H1 (cell line): ENCODE measurements around the gene GATA1. TPM values are rescaled to one million over a fixed set of nuclear protein-coding genes. Genes with fewer than 3 reads are reported as not detected.

Experiments
- GABPA ChIP-seq: IDR thresholded peaks from 2 replicates; pipeline ENCODE4 v1.6.1; 2011; ENCODE audit warnings: mild to moderate bottlenecking, low read length, moderate library complexity, borderline replicate concordance; ENCODE audit not compliant: insufficient read depth
- HDAC2 ChIP-seq, 2 experiments: fragments of 300-600 bp in 1 of 2; sonication (generic) in 1 of 2; IDR thresholded peaks; 2 replicates each; pipeline ENCODE4 v1.6.1; 2011 to 2012; ENCODE audit warnings: low read depth in 2 of 2, low read length in 2 of 2, mild to moderate bottlenecking in 2 of 2, moderate library complexity in 2 of 2, borderline replicate concordance in 1 of 2, inconsistent platforms in 1 of 2
- HDAC6 ChIP-seq: IDR thresholded peaks from one replicate; pipeline ENCODE4 v1.7.1; 2012; ENCODE audit warnings: low read depth, mild to moderate bottlenecking, inconsistent platforms, low read length, moderate library complexity
- NANOG ChIP-seq: IDR thresholded peaks from 2 replicates; pipeline ENCODE4 v1.6.1; 2011; ENCODE audit warnings: low read length, low read depth, mild to moderate bottlenecking, inconsistent platforms; ENCODE audit not compliant: insufficient read depth, poor library complexity, severe bottlenecking
- RAD21 ChIP-seq, 2 experiments: IDR thresholded peaks in 1 of 2; conservative IDR thresholded peaks in 1 of 2; 2 replicates each; pipeline ENCODE4 v1.6.1; 2011; ENCODE audit warnings: low read depth in 2 of 2, low read length in 2 of 2, improper control_type of control experiment in 1 of 2, inconsistent platforms in 1 of 2, mild to moderate bottlenecking in 1 of 2, moderate library complexity in 1 of 2
- RBBP5 ChIP-seq: IDR thresholded peaks from 2 replicates; pipeline ENCODE4 v1.7.1; 2012; ENCODE audit warnings: low read depth, mild to moderate bottlenecking, inconsistent platforms, low read length, moderate library complexity, borderline replicate concordance
- SIX5 ChIP-seq: IDR thresholded peaks from 2 replicates; pipeline ENCODE4 v1.6.1; 2011; ENCODE audit warnings: mild to moderate bottlenecking, low read depth, low read length
- SP1 ChIP-seq: IDR thresholded peaks from 2 replicates; pipeline ENCODE4 v1.6.1; 2011; ENCODE audit warnings: low read depth, low read length
- polyA plus RNA-seq, 7 experiments: library from polyadenylated mRNA; depleted of rRNA in 3 of 7; stranded (reverse) in 5 of 7; unstranded in 2 of 7; fragments of >200 nt in 5 of 7; fragments of 200-250 nt in 2 of 7; gene quantifications; 1 replicate in 5 of 7; 2 replicates in 1 of 7; 4 replicates in 1 of 7; pipeline versions ENCODE4 v1.2.1 to v1.2.3, GENCODE V29; 2011 to 2013; ENCODE audit warnings: missing spikeins in 2 of 7, mixed read lengths in 2 of 7
- total RNA-seq: library from RNA; stranded (reverse); fragmentation: NEBNext Ultra II Directional; extraction: Animal tissue kit (Norgen Biotek cat#: 25700); gene quantifications from 2 replicates; pipeline ENCODE4 v1.2.1, GENCODE V29; 2021
- TF ChIP-seq, protein P1 (sequence below): fragments of 300-600 bp; sonication (generic); IDR thresholded peaks from 2 replicates; pipeline ENCODE4 v1.7.1; 2012; ENCODE audit warnings: low read length, moderate library complexity, mild to moderate bottlenecking, inconsistent platforms; ENCODE audit not compliant: insufficient replicate concordance

Gene GATA1
- total and polyA plus RNA-seq, 2 of the 8 experiments (the other 6 are each of a cell fraction or from before 2014, with no cell fraction given): 0.05 TPM; not detected in 1

- TF ChIP-seq, protein P1, sequence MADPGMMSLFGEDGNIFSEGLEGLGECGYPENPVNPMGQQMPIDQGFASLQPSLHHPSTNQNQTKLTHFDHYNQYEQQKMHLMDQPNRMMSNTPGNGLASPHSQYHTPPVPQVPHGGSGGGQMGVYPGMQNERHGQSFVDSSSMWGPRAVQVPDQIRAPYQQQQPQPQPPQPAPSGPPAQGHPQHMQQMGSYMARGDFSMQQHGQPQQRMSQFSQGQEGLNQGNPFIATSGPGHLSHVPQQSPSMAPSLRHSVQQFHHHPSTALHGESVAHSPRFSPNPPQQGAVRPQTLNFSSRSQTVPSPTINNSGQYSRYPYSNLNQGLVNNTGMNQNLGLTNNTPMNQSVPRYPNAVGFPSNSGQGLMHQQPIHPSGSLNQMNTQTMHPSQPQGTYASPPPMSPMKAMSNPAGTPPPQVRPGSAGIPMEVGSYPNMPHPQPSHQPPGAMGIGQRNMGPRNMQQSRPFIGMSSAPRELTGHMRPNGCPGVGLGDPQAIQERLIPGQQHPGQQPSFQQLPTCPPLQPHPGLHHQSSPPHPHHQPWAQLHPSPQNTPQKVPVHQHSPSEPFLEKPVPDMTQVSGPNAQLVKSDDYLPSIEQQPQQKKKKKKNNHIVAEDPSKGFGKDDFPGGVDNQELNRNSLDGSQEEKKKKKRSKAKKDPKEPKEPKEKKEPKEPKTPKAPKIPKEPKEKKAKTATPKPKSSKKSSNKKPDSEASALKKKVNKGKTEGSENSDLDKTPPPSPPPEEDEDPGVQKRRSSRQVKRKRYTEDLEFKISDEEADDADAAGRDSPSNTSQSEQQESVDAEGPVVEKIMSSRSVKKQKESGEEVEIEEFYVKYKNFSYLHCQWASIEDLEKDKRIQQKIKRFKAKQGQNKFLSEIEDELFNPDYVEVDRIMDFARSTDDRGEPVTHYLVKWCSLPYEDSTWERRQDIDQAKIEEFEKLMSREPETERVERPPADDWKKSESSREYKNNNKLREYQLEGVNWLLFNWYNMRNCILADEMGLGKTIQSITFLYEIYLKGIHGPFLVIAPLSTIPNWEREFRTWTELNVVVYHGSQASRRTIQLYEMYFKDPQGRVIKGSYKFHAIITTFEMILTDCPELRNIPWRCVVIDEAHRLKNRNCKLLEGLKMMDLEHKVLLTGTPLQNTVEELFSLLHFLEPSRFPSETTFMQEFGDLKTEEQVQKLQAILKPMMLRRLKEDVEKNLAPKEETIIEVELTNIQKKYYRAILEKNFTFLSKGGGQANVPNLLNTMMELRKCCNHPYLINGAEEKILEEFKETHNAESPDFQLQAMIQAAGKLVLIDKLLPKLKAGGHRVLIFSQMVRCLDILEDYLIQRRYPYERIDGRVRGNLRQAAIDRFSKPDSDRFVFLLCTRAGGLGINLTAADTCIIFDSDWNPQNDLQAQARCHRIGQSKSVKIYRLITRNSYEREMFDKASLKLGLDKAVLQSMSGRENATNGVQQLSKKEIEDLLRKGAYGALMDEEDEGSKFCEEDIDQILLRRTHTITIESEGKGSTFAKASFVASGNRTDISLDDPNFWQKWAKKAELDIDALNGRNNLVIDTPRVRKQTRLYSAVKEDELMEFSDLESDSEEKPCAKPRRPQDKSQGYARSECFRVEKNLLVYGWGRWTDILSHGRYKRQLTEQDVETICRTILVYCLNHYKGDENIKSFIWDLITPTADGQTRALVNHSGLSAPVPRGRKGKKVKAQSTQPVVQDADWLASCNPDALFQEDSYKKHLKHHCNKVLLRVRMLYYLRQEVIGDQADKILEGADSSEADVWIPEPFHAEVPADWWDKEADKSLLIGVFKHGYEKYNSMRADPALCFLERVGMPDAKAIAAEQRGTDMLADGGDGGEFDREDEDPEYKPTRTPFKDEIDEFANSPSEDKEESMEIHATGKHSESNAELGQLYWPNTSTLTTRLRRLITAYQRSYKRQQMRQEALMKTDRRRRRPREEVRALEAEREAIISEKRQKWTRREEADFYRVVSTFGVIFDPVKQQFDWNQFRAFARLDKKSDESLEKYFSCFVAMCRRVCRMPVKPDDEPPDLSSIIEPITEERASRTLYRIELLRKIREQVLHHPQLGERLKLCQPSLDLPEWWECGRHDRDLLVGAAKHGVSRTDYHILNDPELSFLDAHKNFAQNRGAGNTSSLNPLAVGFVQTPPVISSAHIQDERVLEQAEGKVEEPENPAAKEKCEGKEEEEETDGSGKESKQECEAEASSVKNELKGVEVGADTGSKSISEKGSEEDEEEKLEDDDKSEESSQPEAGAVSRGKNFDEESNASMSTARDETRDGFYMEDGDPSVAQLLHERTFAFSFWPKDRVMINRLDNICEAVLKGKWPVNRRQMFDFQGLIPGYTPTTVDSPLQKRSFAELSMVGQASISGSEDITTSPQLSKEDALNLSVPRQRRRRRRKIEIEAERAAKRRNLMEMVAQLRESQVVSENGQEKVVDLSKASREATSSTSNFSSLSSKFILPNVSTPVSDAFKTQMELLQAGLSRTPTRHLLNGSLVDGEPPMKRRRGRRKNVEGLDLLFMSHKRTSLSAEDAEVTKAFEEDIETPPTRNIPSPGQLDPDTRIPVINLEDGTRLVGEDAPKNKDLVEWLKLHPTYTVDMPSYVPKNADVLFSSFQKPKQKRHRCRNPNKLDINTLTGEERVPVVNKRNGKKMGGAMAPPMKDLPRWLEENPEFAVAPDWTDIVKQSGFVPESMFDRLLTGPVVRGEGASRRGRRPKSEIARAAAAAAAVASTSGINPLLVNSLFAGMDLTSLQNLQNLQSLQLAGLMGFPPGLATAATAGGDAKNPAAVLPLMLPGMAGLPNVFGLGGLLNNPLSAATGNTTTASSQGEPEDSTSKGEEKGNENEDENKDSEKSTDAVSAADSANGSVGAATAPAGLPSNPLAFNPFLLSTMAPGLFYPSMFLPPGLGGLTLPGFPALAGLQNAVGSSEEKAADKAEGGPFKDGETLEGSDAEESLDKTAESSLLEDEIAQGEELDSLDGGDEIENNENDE: no peak
- TF ChIP-seq SP1: no peak
- no peak for TF ChIP-seq HDAC2 (IDR thresholded peaks at IDR 0.05; ENCODE audit: borderline replicate concordance in 1 of 2, low read depth in 2 of 2, low read length in 2 of 2)
- TF ChIP-seq RBBP5: no peak
- TF ChIP-seq HDAC6: no peak
- no peak for TF ChIP-seq GABPA
- TF ChIP-seq SIX5: no peak
- TF ChIP-seq NANOG: no peak
- TF ChIP-seq RAD21 (IDR thresholded peaks at IDR 0.05 in 1 of 2, conservative IDR thresholded peaks at IDR 0.05 in 1 of 2; ENCODE audit: low read depth in 2 of 2, low read length in 2 of 2): no peak
Measured at GRCh38 chrX:48737940-48738339, 48.5 kb upstream of the GATA1 start (continued).
